Progenitor cell of endocrine pancreas (in vitro differentiated cells): ENCODE data around the gene CPXM1. TPM values are rescaled to one million over a fixed set of nuclear protein-coding genes. Genes with fewer than 3 reads are reported as not detected.

Experiments
- DNase-seq: peaks from one replicate; pipeline ENCODE4 v3.0.0; 2021; ENCODE audit warnings: low spot score; ENCODE audit not compliant: unreplicated experiment
- H3K27ac Mint-ChIP-seq: 2 replicates; pipeline ENCODE4 v1.8.0; 2021; ENCODE audit warnings: mild to moderate bottlenecking, moderate library complexity, mixed read lengths
- H3K27me3 Mint-ChIP-seq: 2 replicates; pipeline ENCODE4 v1.8.0; 2021; ENCODE audit warnings: mixed read lengths
- H3K36me3 Mint-ChIP-seq: 2 replicates; pipeline ENCODE4 v1.8.0; 2022; ENCODE audit warnings: mixed read lengths; ENCODE audit not compliant: insufficient read depth
- H3K4me1 Mint-ChIP-seq: 2 replicates; pipeline ENCODE4 v1.8.0; 2021; ENCODE audit warnings: low read depth, mixed read lengths
- H3K4me3 Mint-ChIP-seq: 2 replicates; pipeline ENCODE4 v1.8.0; 2021; ENCODE audit warnings: low read depth, mild to moderate bottlenecking, moderate library complexity, mixed read lengths
- H3K9me3 Mint-ChIP-seq: 2 replicates; pipeline ENCODE4 v1.8.0; 2021; ENCODE audit warnings: low read depth, mixed read lengths
- total RNA-seq: library from RNA; stranded (reverse); gene quantifications from 2 replicates; pipeline ENCODE4 v1.2.1, GENCODE V29; 2021
- TF ChIP-seq, protein P1 (sequence below): fragments of 200-600 bp; sonication (generic); IDR thresholded peaks from one replicate; pipeline ENCODE4 v1.5.0; 2021; ENCODE audit warnings: antibody characterized with exemption, mild to moderate bottlenecking; ENCODE audit not compliant: unreplicated experiment

The CPXM1 gene
- total RNA-seq, 1 donor from 2014 or later, result 130 TPM

DNA sequence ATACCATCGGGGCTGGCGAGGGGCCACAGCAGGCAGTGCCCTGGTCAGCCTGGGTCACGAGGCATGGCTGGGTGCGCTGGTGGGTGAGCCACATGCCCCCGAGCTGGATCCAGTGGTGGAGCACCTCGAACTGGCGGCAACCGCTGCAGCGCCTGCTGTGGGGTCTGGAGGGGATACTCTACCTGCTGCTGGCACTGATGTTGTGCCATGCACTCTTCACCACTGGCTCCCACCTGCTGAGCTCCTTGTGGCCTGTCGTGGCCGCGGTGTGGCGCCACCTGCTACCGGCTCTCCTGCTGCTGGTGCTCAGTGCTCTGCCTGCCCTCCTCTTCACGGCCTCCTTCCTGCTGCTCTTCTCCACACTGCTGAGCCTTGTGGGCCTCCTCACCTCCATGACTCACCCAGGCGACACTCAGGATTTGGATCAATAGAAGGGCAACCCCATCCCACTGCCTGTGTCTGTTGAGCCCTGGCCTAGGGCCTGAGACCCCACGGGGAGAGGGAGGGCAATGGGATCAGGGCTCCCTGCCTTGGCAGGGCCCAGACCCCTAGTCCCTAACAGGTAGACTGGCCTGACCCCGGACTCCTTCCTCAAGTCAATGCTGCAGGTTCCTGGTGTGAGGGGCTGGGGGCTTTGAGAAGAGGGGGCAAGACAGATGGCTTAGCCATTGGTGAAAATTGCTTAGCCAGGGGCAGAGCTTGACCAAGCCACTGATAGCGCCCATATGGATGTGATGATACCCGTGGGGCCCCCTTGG is 16.3 kb upstream of the CPXM1 start:
- no peak overlapping the region for H3K27ac Mint-ChIP-seq

DNA sequence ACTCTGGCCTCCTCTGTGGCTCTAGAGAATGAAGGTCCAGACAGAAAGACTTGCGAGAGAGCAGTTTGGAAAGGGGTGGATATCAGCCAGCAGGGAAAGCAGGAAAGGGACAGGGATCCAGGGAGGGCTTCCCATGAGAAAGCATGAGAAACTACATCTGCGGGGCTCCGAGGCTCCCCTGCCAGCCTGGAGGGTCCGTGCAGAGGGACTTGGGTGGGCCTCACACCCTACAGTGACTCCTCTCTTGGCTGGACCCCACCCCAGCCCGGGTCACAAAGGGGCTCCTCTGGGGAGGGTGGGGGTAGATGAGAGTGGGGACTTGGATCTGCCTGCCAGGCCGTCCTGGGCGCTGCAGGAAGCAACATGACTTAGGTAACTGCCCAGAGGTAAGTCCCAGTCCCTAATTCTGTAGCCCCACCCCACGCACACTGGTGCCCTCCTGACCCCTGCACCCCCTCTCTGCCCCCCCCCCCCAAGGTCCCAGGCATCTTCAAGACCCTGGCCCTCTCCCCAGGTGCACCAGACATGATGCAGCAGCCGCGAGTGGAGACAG is 15.7 kb upstream of the CPXM1 start, which contains the start of gene TMEM239:
Gene TMEM239, plus strand, starts transcription at position 335 of the 553 bp plus-strand sequence. Its CDS starts 191 bp downstream, at position 526.
- H3K9me3 Mint-ChIP-seq, result peaks cover 9% of the 10 kb centered on the region
- no peak within 1 kb of the TSS for H3K4me3 Mint-ChIP-seq
- peaks cover 44% of the 10 kb centered on the region for H3K27me3 Mint-ChIP-seq
- H3K36me3 Mint-ChIP-seq, result no peaks in the 10 kb centered on the region
- TF ChIP-seq, protein P1, sequence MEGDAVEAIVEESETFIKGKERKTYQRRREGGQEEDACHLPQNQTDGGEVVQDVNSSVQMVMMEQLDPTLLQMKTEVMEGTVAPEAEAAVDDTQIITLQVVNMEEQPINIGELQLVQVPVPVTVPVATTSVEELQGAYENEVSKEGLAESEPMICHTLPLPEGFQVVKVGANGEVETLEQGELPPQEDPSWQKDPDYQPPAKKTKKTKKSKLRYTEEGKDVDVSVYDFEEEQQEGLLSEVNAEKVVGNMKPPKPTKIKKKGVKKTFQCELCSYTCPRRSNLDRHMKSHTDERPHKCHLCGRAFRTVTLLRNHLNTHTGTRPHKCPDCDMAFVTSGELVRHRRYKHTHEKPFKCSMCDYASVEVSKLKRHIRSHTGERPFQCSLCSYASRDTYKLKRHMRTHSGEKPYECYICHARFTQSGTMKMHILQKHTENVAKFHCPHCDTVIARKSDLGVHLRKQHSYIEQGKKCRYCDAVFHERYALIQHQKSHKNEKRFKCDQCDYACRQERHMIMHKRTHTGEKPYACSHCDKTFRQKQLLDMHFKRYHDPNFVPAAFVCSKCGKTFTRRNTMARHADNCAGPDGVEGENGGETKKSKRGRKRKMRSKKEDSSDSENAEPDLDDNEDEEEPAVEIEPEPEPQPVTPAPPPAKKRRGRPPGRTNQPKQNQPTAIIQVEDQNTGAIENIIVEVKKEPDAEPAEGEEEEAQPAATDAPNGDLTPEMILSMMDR, result no peak
- peaks cover 6% of the 10 kb centered on the region for H3K4me1 Mint-ChIP-seq
- no peak within 1 kb of the TSS for H3K27ac Mint-ChIP-seq
- DNase-seq, result no peak

More for the DNA sequence above, 16.3 kb upstream of the CPXM1 start:
- DNase-seq, result no peak
- Mint-ChIP-seq H3K4me1 (peaks cover 8% of the 10 kb centered on the region), H3K36me3 (no peaks in the 10 kb centered on the region), H3K4me3 (no peak overlapping the region), H3K27me3 (peaks cover 46% of the 10 kb centered on the region), H3K9me3 (peaks cover 9% of the 10 kb centered on the region)
- TF ChIP-seq, protein P1, result no peak

DNA sequence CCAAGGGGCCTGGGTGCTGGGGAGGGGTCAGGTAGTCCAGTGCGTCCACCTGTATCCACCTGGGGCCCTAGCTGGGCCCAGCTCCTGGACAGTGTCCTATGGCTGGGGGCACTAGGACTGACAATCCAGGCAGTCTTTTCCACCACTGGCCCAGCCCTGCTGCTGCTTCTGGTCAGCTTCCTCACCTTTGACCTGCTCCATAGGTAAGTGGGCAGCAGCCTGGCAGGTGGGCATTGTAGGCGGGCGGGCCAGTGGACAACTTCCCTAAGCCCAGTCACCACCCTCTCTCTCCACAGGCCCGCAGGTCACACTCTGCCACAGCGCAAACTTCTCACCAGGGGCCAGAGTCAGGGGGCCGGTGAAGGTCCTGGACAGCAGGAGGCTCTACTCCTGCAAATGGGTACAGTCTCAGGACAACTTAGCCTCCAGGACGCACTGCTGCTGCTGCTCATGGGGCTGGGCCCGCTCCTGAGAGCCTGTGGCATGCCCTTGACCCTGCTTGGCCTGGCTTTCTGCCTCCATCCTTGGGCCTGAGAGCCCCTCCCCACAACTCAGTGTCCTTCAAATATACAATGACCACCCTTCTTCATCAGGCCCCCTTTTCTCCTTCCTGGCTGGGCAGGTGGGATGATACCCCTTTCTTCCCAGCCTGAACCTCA is 14.9 kb upstream of the CPXM1 start:
- no peaks in the 10 kb centered on the region for H3K36me3 Mint-ChIP-seq
- TF ChIP-seq, protein P1, result no peak
- no peak overlapping the region for H3K4me3 Mint-ChIP-seq
- peaks cover 9% of the 10 kb centered on the region for H3K9me3 Mint-ChIP-seq
- no peak overlapping the region for H3K27ac Mint-ChIP-seq
- no peak for DNase-seq
- peaks cover 6% of the 10 kb centered on the region for H3K4me1 Mint-ChIP-seq
- H3K27me3 Mint-ChIP-seq, result peaks cover 43% of the 10 kb centered on the region

DNA sequence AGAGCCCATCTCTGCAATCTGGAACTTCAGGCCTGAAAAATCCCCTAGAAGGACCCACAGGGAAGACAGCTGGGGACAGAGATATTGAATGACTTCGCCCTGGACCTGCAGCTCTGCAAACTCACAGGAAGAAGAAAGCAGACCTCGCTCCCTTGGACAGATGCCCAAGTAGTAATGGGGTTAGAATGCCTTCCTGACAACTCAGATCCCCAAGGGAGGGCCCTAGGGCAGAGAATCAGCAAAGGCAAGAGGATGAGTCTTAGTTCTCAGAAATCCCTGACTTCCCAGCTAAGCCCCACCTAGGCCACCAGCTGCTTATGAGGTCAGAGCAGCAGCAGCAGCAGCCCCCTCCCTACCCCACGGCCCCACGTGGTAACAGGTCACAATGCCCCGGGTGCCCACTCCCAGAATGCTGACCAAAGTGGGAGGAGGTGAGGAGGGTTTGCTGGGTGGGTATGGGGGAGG is 14.2 kb upstream of the CPXM1 start, which contains the start of gene C20orf141:
Gene C20orf141, plus strand, starts transcription at position 401 of the 465 bp plus-strand sequence. CDS start 198 bp downstream, outside the sequence.
- Mint-ChIP-seq H3K27me3 (peaks cover 36% of the 10 kb centered on the region), H3K27ac (no peak within 1 kb of the TSS), H3K4me3 (no peak within 1 kb of the TSS), H3K36me3 (no peaks in the 10 kb centered on the region), H3K4me1 (no peaks in the 10 kb centered on the region), H3K9me3 (peaks cover 9% of the 10 kb centered on the region)
- TF ChIP-seq, protein P1, result no peak
- no peak for DNase-seq

DNA sequence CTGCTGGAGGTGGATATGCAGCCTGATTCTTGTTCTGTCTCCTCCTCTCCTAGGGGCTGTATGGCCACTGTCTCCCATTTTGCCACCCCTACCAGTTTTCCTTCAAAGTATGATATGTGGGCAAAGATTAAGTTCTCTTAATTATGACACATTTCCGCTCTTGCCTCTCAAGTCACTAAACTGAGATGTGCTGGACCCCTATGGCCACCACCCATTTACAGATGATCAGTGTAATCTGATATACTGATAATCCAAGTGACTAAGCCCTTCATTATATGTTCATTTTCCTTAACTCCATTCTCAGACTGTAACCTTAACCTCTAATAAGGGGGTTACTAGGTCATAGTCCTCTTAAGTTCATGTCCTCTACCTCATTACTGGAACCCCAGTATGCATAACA is 13.6 kb upstream of the CPXM1 start:
- Mint-ChIP-seq H3K4me1 (no peaks in the 10 kb centered on the region), H3K36me3 (no peaks in the 10 kb centered on the region), H3K27ac (no peak overlapping the region), H3K9me3 (peaks cover 9% of the 10 kb centered on the region), H3K4me3 (no peak overlapping the region), H3K27me3 (peaks cover 37% of the 10 kb centered on the region)
- no peak for DNase-seq
- TF ChIP-seq, protein P1, result no peak
